ENCODE measurements around the gene MARCO. TPM values are rescaled to one million over a fixed set of nuclear protein-coding genes. Genes with fewer than 3 reads are reported as not detected.

MARCO gene
- total RNA-seq, 1 experiment from 2014 or later = not detected

DNA sequence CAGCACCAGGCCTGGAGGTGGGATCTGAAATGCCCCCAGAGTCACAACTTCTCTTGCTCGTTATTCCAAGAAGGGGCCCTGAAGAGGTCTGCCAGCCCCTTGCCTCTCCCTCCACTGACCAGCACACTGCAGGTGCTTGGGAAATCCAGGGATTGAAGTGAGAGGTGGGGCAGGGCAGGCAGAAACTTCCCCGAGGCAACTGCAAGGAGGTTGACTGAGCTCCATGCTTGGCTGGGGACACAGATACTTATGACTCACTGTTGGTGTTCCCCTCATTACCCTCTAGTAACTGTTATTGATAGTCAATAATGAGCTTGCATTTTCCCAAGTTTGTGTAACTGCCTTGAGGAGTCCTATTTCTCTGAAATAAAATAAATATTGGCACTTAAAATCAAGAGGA is 47.5 kb downstream of the MARCO start:
- H3K4me3 Mint-ChIP-seq (ENCODE audit: low read depth, unreplicated experiment) = no peak overlapping the region
- H3K27me3 Mint-ChIP-seq (ENCODE audit: unreplicated experiment) = peaks cover 67% of the 10 kb centered on the region
- no TSS peak for BruUV-seq (replicated peaks)
- H3K9me3 Mint-ChIP-seq (ENCODE audit: low read depth, unreplicated experiment) = no peaks in the 10 kb centered on the region
- no peaks in the 10 kb centered on the region for H3K4me1 Mint-ChIP-seq (ENCODE audit: low read depth, unreplicated experiment)
- TF ChIP-seq, protein P1, sequence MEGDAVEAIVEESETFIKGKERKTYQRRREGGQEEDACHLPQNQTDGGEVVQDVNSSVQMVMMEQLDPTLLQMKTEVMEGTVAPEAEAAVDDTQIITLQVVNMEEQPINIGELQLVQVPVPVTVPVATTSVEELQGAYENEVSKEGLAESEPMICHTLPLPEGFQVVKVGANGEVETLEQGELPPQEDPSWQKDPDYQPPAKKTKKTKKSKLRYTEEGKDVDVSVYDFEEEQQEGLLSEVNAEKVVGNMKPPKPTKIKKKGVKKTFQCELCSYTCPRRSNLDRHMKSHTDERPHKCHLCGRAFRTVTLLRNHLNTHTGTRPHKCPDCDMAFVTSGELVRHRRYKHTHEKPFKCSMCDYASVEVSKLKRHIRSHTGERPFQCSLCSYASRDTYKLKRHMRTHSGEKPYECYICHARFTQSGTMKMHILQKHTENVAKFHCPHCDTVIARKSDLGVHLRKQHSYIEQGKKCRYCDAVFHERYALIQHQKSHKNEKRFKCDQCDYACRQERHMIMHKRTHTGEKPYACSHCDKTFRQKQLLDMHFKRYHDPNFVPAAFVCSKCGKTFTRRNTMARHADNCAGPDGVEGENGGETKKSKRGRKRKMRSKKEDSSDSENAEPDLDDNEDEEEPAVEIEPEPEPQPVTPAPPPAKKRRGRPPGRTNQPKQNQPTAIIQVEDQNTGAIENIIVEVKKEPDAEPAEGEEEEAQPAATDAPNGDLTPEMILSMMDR (IDR thresholded peaks at IDR 0.05; ENCODE audit: unreplicated experiment) = no peak
- no peak overlapping the region for H3K27ac Mint-ChIP-seq (ENCODE audit: unreplicated experiment)
- CTCF ChIA-PET = interaction anchor here (0.6 to 1.1 kb wide), 2 partner anchors 13 to 37 kb away, joined by 5 to 6 read pairs; no protein-coding TSS in a partner anchor
- intact Hi-C loops (cut with micrococcal nuclease; ENCODE audit: unreplicated experiment) = no loop called here
- DNase-seq = no peak
- H3K36me3 Mint-ChIP-seq (ENCODE audit: insufficient read depth, unreplicated experiment) = no peaks in the 10 kb centered on the region

GRCh38 chr2:118990757-118991545 is 49.0 kb downstream of the MARCO start:
- no TSS peak for BruUV-seq (replicated peaks)
- Mint-ChIP-seq H3K9me3 (ENCODE audit: low read depth, unreplicated experiment) (no peaks in the 10 kb centered on the region), H3K36me3 (ENCODE audit: insufficient read depth, unreplicated experiment) (no peaks in the 10 kb centered on the region), H3K4me3 (ENCODE audit: low read depth, unreplicated experiment) (no peak overlapping the region), H3K4me1 (ENCODE audit: low read depth, unreplicated experiment) (no peaks in the 10 kb centered on the region), H3K27ac (ENCODE audit: unreplicated experiment) (no peak overlapping the region), H3K27me3 (ENCODE audit: unreplicated experiment) (peaks cover 62% of the 10 kb centered on the region)
- TF ChIP-seq, protein P1 (IDR thresholded peaks at IDR 0.05; ENCODE audit: unreplicated experiment) = no peak
- CTCF ChIA-PET = interaction anchor here (0.6 to 0.7 kb wide), 2 partner anchors 120 to 134 kb away, joined by 3 read pairs; no protein-coding TSS in a partner anchor
- no peak for DNase-seq
- intact Hi-C loops (cut with micrococcal nuclease; ENCODE audit: unreplicated experiment) = no loop called here

DNA sequence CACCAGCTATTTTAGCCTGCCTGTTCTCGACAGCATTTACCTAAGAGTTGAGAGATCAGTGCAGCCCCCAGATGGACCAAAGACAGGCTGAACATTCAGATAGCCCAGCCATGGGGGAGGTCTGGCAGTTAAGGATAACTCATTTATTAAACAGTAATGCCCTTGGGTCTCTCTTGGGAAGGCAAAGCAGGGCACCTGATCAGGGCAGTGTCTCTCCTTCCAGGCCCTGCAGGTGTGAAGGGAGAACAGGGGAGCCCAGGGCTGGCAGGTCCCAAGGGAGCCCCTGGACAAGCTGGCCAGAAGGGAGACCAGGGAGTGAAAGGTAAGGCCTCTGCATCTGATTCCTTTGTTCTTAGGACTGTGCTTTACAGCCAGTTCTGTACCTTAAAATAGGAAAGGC is 49.6 kb downstream of the MARCO start:
- no peaks in the 10 kb centered on the region for H3K36me3 Mint-ChIP-seq (ENCODE audit: insufficient read depth, unreplicated experiment)
- intact Hi-C loops (cut with micrococcal nuclease; ENCODE audit: unreplicated experiment) = no loop called here
- H3K9me3 Mint-ChIP-seq (ENCODE audit: low read depth, unreplicated experiment) = no peaks in the 10 kb centered on the region
- CTCF ChIA-PET = interaction anchor here (0.6 to 0.7 kb wide), 2 partner anchors 121 to 133 kb away, joined by 3 read pairs; no protein-coding TSS in a partner anchor
- H3K4me1 Mint-ChIP-seq (ENCODE audit: low read depth, unreplicated experiment) = no peaks in the 10 kb centered on the region
- TF ChIP-seq, protein P1 (IDR thresholded peaks at IDR 0.05; ENCODE audit: unreplicated experiment) = no peak
- no TSS peak for BruUV-seq (replicated peaks)
- H3K4me3 Mint-ChIP-seq (ENCODE audit: low read depth, unreplicated experiment) = no peak overlapping the region
- H3K27ac Mint-ChIP-seq (ENCODE audit: unreplicated experiment) = no peak overlapping the region
- H3K27me3 Mint-ChIP-seq (ENCODE audit: unreplicated experiment) = peaks cover 56% of the 10 kb centered on the region
- no peak for DNase-seq

DNA sequence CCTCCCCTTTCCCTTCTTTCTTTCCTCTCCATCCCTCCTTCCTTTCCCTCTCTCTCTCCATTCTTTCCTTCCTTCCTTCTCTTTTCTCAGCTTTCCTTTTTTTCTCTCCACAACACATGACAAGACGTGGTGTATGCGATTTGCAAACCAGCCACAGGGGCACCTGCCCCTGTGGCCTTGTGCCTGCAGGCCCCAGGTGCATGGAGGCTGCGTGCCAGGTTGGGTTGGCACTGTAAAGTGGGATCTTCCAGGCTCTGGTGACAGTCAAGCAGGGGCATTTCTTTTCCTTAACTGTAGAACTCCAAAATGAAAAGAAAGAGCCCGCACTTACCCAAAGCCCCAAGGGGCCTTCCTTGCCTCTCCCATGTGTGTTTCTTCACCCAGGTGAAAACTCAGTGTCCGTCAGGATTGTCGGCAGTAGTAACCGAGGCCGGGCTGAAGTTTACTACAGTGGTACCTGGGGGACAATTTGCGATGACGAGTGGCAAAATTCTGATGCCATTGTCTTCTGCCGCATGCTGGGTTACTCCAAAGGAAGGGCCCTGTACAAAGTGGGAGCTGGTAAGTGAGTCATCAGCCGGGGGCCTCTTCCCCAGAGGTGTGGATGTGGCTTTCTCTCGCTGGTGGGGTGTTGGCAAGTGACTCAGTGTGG is 50.9 kb downstream of the MARCO start:
- Mint-ChIP-seq H3K27ac (ENCODE audit: unreplicated experiment) (no peak overlapping the region), H3K4me3 (ENCODE audit: low read depth, unreplicated experiment) (no peak overlapping the region), H3K36me3 (ENCODE audit: insufficient read depth, unreplicated experiment) (no peaks in the 10 kb centered on the region), H3K27me3 (ENCODE audit: unreplicated experiment) (peaks cover 42% of the 10 kb centered on the region), H3K9me3 (ENCODE audit: low read depth, unreplicated experiment) (no peaks in the 10 kb centered on the region), H3K4me1 (ENCODE audit: low read depth, unreplicated experiment) (no peaks in the 10 kb centered on the region)
- BruUV-seq (replicated peaks) = no TSS peak
- intact Hi-C loops (cut with micrococcal nuclease; ENCODE audit: unreplicated experiment) = no loop called here
- CTCF ChIA-PET = interaction anchor here (0.7 kb wide), 1 partner anchor 112 kb away, joined by 3 read pairs; no protein-coding TSS in a partner anchor
- no peak for DNase-seq
- TF ChIP-seq, protein P1 (IDR thresholded peaks at IDR 0.05; ENCODE audit: unreplicated experiment) = no peak

Data from Calu3 (cell line).